Heart left ventricle (tissue), 13 donors: ENCODE measurements around the gene RSRP1.
"Not testable (repeated sequence)": the region's sequence is repeated elsewhere in the genome, so short reads cannot be mapped to it uniquely, and the experiment has no call there.

Experiments used
- POLR2A ChIP-seq, 2 donors: fragments of 450-650 bp; IDR thresholded peaks; one replicate each; pipeline ENCODE4 v1.6.1; 2017; ENCODE audit warnings: antibody characterized with exemption in 2 of 2, mild to moderate bottlenecking in 2 of 2, moderate library complexity in 2 of 2
- TF ChIP-seq, protein P1 (sequence below), 12 donors: fragments of 200-600 bp; sonication (generic) in 4 of 12; IDR thresholded peaks; one replicate each; pipeline versions ENCODE4 v1.5.0 to v1.8.0; 2018 to 2022; ENCODE audit warnings: antibody characterized with exemption in 12 of 12, mild to moderate bottlenecking in 5 of 12
- donor health status: ischemic (EF 13 %, LVEDD 7.1; RV severe dilation, severe dysfunction).
- donor health status: DM: no; HTN: yes; CAD: no.
- donor health status: DM: no; HTN: no; CAD: no.
- donor health status: ischemic (EF 25% LVEDD 6.9; RV normal size, moderate dysfunction).
- donor health status: ischemic (EF 25% LVEDD 5.7; RV mildly dilated, moderate dysfunction).
- donor health status: ischemic (EF 35%, LVEDD 5.7; RV mildly dilated, moderate dysfunction).
- donor health status: nonischemic (EF 11% LVEDD 7.7; RV severe dilation, severe dysfunction).
- donor health status: DM: yes; HTN: yes; CAD: no.
- donor health status: PGD.
- donor health status: ischemic (EF 29% LVEDD 5.4; RV normal size, mild dysfunction).
- donor health status: nonischemic (EF 23%, LVEDD 6.1; RV moderate dilation, normal function).

DNA sequence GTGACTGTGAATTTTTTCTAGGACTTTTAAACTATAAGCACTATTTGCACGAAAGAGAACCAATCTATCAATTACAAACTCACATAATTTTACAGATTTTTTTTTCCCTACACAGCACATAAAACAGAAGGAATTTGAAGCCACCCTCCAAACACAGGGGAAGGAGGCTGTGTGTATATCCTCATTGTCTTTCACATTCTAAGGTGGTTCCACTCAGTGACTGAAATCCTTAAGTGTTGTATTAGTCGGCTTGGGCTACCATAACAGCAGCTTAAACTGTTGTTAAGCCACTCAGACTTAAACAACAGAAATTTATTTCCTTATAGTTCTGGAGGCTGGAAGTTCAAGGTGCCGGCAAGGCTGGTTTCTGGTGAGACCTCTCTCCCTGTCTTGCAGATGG, 13.1 kb upstream of the RSRP1 start:
- not testable (repeated sequence) for TF ChIP-seq POLR2A (IDR thresholded peaks at IDR 0.05)
- TF ChIP-seq, protein P1, sequence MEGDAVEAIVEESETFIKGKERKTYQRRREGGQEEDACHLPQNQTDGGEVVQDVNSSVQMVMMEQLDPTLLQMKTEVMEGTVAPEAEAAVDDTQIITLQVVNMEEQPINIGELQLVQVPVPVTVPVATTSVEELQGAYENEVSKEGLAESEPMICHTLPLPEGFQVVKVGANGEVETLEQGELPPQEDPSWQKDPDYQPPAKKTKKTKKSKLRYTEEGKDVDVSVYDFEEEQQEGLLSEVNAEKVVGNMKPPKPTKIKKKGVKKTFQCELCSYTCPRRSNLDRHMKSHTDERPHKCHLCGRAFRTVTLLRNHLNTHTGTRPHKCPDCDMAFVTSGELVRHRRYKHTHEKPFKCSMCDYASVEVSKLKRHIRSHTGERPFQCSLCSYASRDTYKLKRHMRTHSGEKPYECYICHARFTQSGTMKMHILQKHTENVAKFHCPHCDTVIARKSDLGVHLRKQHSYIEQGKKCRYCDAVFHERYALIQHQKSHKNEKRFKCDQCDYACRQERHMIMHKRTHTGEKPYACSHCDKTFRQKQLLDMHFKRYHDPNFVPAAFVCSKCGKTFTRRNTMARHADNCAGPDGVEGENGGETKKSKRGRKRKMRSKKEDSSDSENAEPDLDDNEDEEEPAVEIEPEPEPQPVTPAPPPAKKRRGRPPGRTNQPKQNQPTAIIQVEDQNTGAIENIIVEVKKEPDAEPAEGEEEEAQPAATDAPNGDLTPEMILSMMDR (IDR thresholded peaks at IDR 0.05): not testable (repeated sequence)
